HUES64 (cell line): ENCODE measurements around the gene SETD1A.

Experiments used
- H3K27ac ChIP-seq: 2 replicates; pipeline ENCODE4 v1.7.0; 2013; ENCODE audit warnings: low read depth, low read length, inconsistent platforms
- H3K27me3 ChIP-seq: 2 replicates; pipeline ENCODE4 v1.6.1; 2013; ENCODE audit warnings: mild to moderate bottlenecking, low read length; ENCODE audit not compliant: insufficient read depth
- H3K36me3 ChIP-seq: 2 replicates; pipeline ENCODE4 v1.6.1; 2013; ENCODE audit warnings: mild to moderate bottlenecking, low read length; ENCODE audit not compliant: insufficient read depth
- H3K4me1 ChIP-seq: 2 replicates; pipeline ENCODE4 v1.6.1; 2013; ENCODE audit warnings: mild to moderate bottlenecking, low read length, moderate library complexity; ENCODE audit not compliant: insufficient read depth
- H3K4me3 ChIP-seq: 2 replicates; pipeline ENCODE4 v1.5.1; 2013; ENCODE audit warnings: mild to moderate bottlenecking, low read length, moderate library complexity
- H3K9ac ChIP-seq: 2 replicates; pipeline ENCODE4 v1.6.1; 2013; ENCODE audit warnings: mild to moderate bottlenecking, low read depth, low read length
- H3K9me3 ChIP-seq: 2 replicates; pipeline ENCODE4 v1.6.1; 2013; ENCODE audit warnings: low read depth, low read length; ENCODE audit not compliant: insufficient read depth
- WGBS: fragments of 150-250, 120-280 bp; methylation state at CpG from one replicate; pipeline ENCODE4 v1.1.7; 2013; ENCODE audit warnings: missing lambda C conversion rate; 5-methylcytosine and 5-hydroxymethylcytosine counted together

The SETD1A gene

GRCh38 chr16:30974348-30974747 is 16.8 kb downstream of the SETD1A start:
- no peak overlapping the region for H3K9ac ChIP-seq
- no peaks in the 10 kb centered on the region for H3K4me1 ChIP-seq
- no peak overlapping the region for H3K4me3 ChIP-seq
- H3K36me3 ChIP-seq: peaks cover 84% of the 10 kb centered on the region
- H3K27ac ChIP-seq: no peak overlapping the region
- 97% methylated on average over 6 of the region's 6 CpGs for WGBS
- H3K9me3 ChIP-seq: no peaks in the 10 kb centered on the region
- H3K27me3 ChIP-seq: no peaks in the 10 kb centered on the region

GRCh38 chr16:30976486-30976885 is 18.9 kb downstream of the SETD1A start:
- Histone ChIP-seq H3K9ac (no peak overlapping the region), H3K27me3 (no peaks in the 10 kb centered on the region), H3K4me1 (no peaks in the 10 kb centered on the region), H3K36me3 (peaks cover 82% of the 10 kb centered on the region), H3K27ac (no peak overlapping the region), H3K9me3 (no peaks in the 10 kb centered on the region), H3K4me3 (no peak overlapping the region)
- 94% methylated on average over 4 of the region's 4 CpGs for WGBS

- peaks cover 78% of the 10 kb centered on the region for H3K36me3 ChIP-seq
- WGBS: 84% methylated on average over 17 of the region's 17 CpGs
These were observed 19.9 kb downstream of the SETD1A start for GRCh38 chr16:30977502-30977901.

GRCh38 chr16:30979170-30980022 is 21.8 kb downstream of the SETD1A start:
- peaks cover 74% of the 10 kb centered on the region for H3K36me3 ChIP-seq

More at GRCh38 chr16:30977502-30977901, 19.9 kb downstream of the SETD1A start:
- Histone ChIP-seq H3K27ac (no peak overlapping the region), H3K9me3 (no peaks in the 10 kb centered on the region), H3K4me1 (no peaks in the 10 kb centered on the region), H3K4me3 (no peak overlapping the region), H3K9ac (no peak overlapping the region), H3K27me3 (no peaks in the 10 kb centered on the region)

GRCh38 chr16:30980023-30980371 is 22.4 kb downstream of the SETD1A start:
- no peaks in the 10 kb centered on the region for H3K4me1 ChIP-seq
- WGBS: 95% methylated on average over 15 of the region's 15 CpGs
- no peak overlapping the region for H3K27ac ChIP-seq
- no peaks in the 10 kb centered on the region for H3K9me3 ChIP-seq
- no peak overlapping the region for H3K9ac ChIP-seq
- H3K4me3 ChIP-seq: no peak overlapping the region
- H3K27me3 ChIP-seq: no peaks in the 10 kb centered on the region
- H3K36me3 ChIP-seq: peaks cover 71% of the 10 kb centered on the region

More at GRCh38 chr16:30979170-30980022, 21.8 kb downstream of the SETD1A start:
- H3K27ac ChIP-seq: no peak overlapping the region
- H3K27me3 ChIP-seq: no peaks in the 10 kb centered on the region
- H3K9me3 ChIP-seq: no peaks in the 10 kb centered on the region
- no peaks in the 10 kb centered on the region for H3K4me1 ChIP-seq
- H3K9ac ChIP-seq: no peak overlapping the region
- 94% methylated on average over 62 of the region's 62 CpGs for WGBS
- no peak overlapping the region for H3K4me3 ChIP-seq

GRCh38 chr16:30980434-30980833 is 22.9 kb downstream of the SETD1A start:
- Histone ChIP-seq H3K27ac (no peak overlapping the region), H3K36me3 (peaks cover 67% of the 10 kb centered on the region), H3K9me3 (no peaks in the 10 kb centered on the region), H3K4me1 (no peaks in the 10 kb centered on the region), H3K9ac (no peak overlapping the region), H3K27me3 (no peaks in the 10 kb centered on the region), H3K4me3 (no peak overlapping the region)
- 97% methylated on average over 29 of the region's 29 CpGs for WGBS

GRCh38 chr16:30980959-30981358 is 23.4 kb downstream of the SETD1A start:
- 96% methylated on average over 14 of the region's 14 CpGs for WGBS
- Histone ChIP-seq H3K4me1 (no peaks in the 10 kb centered on the region), H3K9ac (no peak overlapping the region), H3K9me3 (no peaks in the 10 kb centered on the region), H3K36me3 (peaks cover 62% of the 10 kb centered on the region), H3K27ac (no peak overlapping the region), H3K27me3 (no peaks in the 10 kb centered on the region), H3K4me3 (no peak overlapping the region)

- no peaks in the 10 kb centered on the region for H3K27me3 ChIP-seq
- 93% methylated on average over 17 of the region's 17 CpGs for WGBS
- no peaks in the 10 kb centered on the region for H3K9me3 ChIP-seq
- H3K27ac ChIP-seq: no peak overlapping the region
- H3K36me3 ChIP-seq: peaks cover 52% of the 10 kb centered on the region
- no peak overlapping the region for H3K4me3 ChIP-seq
- H3K9ac ChIP-seq: no peak overlapping the region
- H3K4me1 ChIP-seq: no peaks in the 10 kb centered on the region
These were observed 25.2 kb downstream of the SETD1A start for GRCh38 chr16:30982548-30983288.

GRCh38 chr16:30983289-30983889 is 25.8 kb downstream of the SETD1A start:
- 94% methylated on average over 25 of the region's 25 CpGs for WGBS
- Histone ChIP-seq H3K9ac (no peak overlapping the region), H3K36me3 (peaks cover 48% of the 10 kb centered on the region)

GRCh38 chr16:30983898-30984610 is 26.5 kb downstream of the SETD1A start:
- Histone ChIP-seq H3K9me3 (no peaks in the 10 kb centered on the region), H3K36me3 (peaks cover 43% of the 10 kb centered on the region), H3K27ac (no peak overlapping the region), H3K4me1 (no peaks in the 10 kb centered on the region), H3K27me3 (no peaks in the 10 kb centered on the region), H3K9ac (no peak overlapping the region), H3K4me3 (no peak overlapping the region)
- 93% methylated on average over 14 of the region's 14 CpGs for WGBS

More at GRCh38 chr16:30983289-30983889, 25.8 kb downstream of the SETD1A start:
- Histone ChIP-seq H3K27ac (no peak overlapping the region), H3K27me3 (no peaks in the 10 kb centered on the region), H3K4me3 (no peak overlapping the region), H3K9me3 (no peaks in the 10 kb centered on the region), H3K4me1 (no peaks in the 10 kb centered on the region)
